Bronchial epithelial cell (primary cell): ENCODE measurements around the gene SVBP. TPM values are rescaled to one million over a fixed set of nuclear protein-coding genes. Genes with fewer than 3 reads are reported as not detected.

Experiments used
- DNase-seq: peaks from one replicate; pipeline ENCODE4 v3.0.0-alpha.2; 2010; ENCODE audit warnings: low read depth
- FAIRE-seq: peaks from 2 replicates; lab custom pipeline; 2011; peaks lifted over from hg19 to GRCh38; lab: Jason Lieb, UNC
- H3K27me3 ChIP-seq: 2 replicates; pipeline ENCODE4 v1.5.1; 2011; ENCODE audit warnings: low read length; ENCODE audit not compliant: control insufficient read depth, insufficient read depth
- H3K36me3 ChIP-seq: 2 replicates; pipeline ENCODE4 v1.5.1; 2011; ENCODE audit warnings: low read length; ENCODE audit not compliant: control insufficient read depth, insufficient read depth
- H3K4me3 ChIP-seq: 2 replicates; pipeline ENCODE4 v1.5.1; 2011; ENCODE audit warnings: mild to moderate bottlenecking, low read depth, low read length, control low read depth
- CTCF ChIP-seq: IDR thresholded peaks from 2 replicates; pipeline ENCODE4 v1.5.1; 2011; ENCODE audit warnings: mild to moderate bottlenecking, moderate library complexity, low read length, control low read depth, inconsistent platforms; ENCODE audit not compliant: insufficient read depth, severe bottlenecking
- total RNA-seq: library from RNA; depleted of rRNA; stranded (reverse); fragments of >200 nt; gene quantifications from 2 replicates; pipeline ENCODE4 v1.2.1, GENCODE V29; 2014

The SVBP gene
- total RNA-seq, 1 donor from 2014 or later: 18.2 TPM

GRCh38 chr1:42838482-42839190 lies 21.4 kb upstream of the SVBP start:
- H3K36me3 ChIP-seq: peaks cover 1% of the 10 kb centered on the region
- no peak overlapping the region for H3K4me3 ChIP-seq
- H3K27me3 ChIP-seq: no peaks in the 10 kb centered on the region
- peak; percentile 23 for FAIRE-seq
- DNase-seq: no peak
- TF ChIP-seq CTCF: no peak

GRCh38 chr1:42837709-42838108 lies 20.5 kb upstream of the SVBP start:
- Histone ChIP-seq H3K27me3 (no peaks in the 10 kb centered on the region), H3K4me3 (no peak overlapping the region), H3K36me3 (peaks cover 1% of the 10 kb centered on the region)
- DNase-seq: no peak
- FAIRE-seq: no peak
- no peak for TF ChIP-seq CTCF

GRCh38 chr1:42835422-42835821 lies 18.2 kb upstream of the SVBP start:
- FAIRE-seq (no peak), DNase-seq (no peak)

GRCh38 chr1:42834803-42835202 lies 17.6 kb upstream of the SVBP start:
- FAIRE-seq: no peak
- no peak overlapping the region for H3K4me3 ChIP-seq
- no peaks in the 10 kb centered on the region for H3K27me3 ChIP-seq
- TF ChIP-seq CTCF: no peak
- no peak for DNase-seq
- H3K36me3 ChIP-seq: no peaks in the 10 kb centered on the region

More at GRCh38 chr1:42835422-42835821, 18.2 kb upstream of the SVBP start:
- TF ChIP-seq CTCF: no peak
- Histone ChIP-seq H3K4me3 (no peak overlapping the region), H3K27me3 (no peaks in the 10 kb centered on the region), H3K36me3 (no peaks in the 10 kb centered on the region)

- FAIRE-seq (no peak), DNase-seq (no peak)
- Histone ChIP-seq H3K36me3 (no peaks in the 10 kb centered on the region), H3K4me3 (no peak overlapping the region), H3K27me3 (no peaks in the 10 kb centered on the region)
- no peak for TF ChIP-seq CTCF
Observed at GRCh38 chr1:42833981-42834380, 16.8 kb upstream of the SVBP start.
